ENCODE data around the gene CDC42BPA. TPM values are rescaled to one million over a fixed set of nuclear protein-coding genes. Genes with fewer than 3 reads are reported as not detected.
"Not testable (repeated sequence)": the region's sequence is repeated elsewhere in the genome, so short reads cannot be mapped to it uniquely, and the experiment has no call there.

CDC42BPA gene
- total and polyA plus RNA-seq, 2 experiments from 2014 or later = 25.1 to 25.2 TPM

GRCh38 chr1:227343206-227343605 is 24.9 kb upstream of the CDC42BPA start:
- no peak for DNase-seq (ENCODE audit: low read depth in 1 of 2, low spot score in 1 of 2)
- H3K36me3 ChIP-seq = no peaks in the 10 kb centered on the region
- no peaks in the 10 kb centered on the region for H3K27me3 ChIP-seq
- no peaks in the 10 kb centered on the region for H3K4me1 ChIP-seq (ENCODE audit: low read depth)
- TF ChIP-seq CTCF (IDR thresholded peaks at IDR 0.05; ENCODE audit: low read depth, low read length) = no peak
- H3K4me3 ChIP-seq = no peak overlapping the region
- no peak overlapping the region for H3K27ac ChIP-seq
- no peaks in the 10 kb centered on the region for H3K9me3 ChIP-seq (ENCODE audit: low read depth)

- H3K36me3 ChIP-seq = no peaks in the 10 kb centered on the region
- no peak overlapping the region for H3K27ac ChIP-seq
- no peak for TF ChIP-seq CTCF (IDR thresholded peaks at IDR 0.05; ENCODE audit: low read depth, low read length)
- H3K9me3 ChIP-seq (ENCODE audit: low read depth) = no peaks in the 10 kb centered on the region
- no peak overlapping the region for H3K4me3 ChIP-seq
- no peak for DNase-seq (ENCODE audit: low read depth in 1 of 2, low spot score in 1 of 2)
- no peaks in the 10 kb centered on the region for H3K27me3 ChIP-seq
- no peaks in the 10 kb centered on the region for H3K4me1 ChIP-seq (ENCODE audit: low read depth)
Measured at GRCh38 chr1:227342075-227342829, 24.0 kb upstream of the CDC42BPA start.

GRCh38 chr1:227336136-227336535 is 17.8 kb upstream of the CDC42BPA start:
- not testable (repeated sequence) for H3K36me3 ChIP-seq; H3K4me3 ChIP-seq; DNase-seq (ENCODE audit: low read depth in 1 of 2, low spot score in 1 of 2)

GRCh38 chr1:227335242-227336020 is 17.1 kb upstream of the CDC42BPA start:
- TF ChIP-seq CTCF (IDR thresholded peaks at IDR 0.05; ENCODE audit: low read depth, low read length) = no peak
- DNase-seq (ENCODE audit: low read depth in 1 of 2, low spot score in 1 of 2) = no peak
- Histone ChIP-seq H3K9me3 (ENCODE audit: low read depth) (no peaks in the 10 kb centered on the region), H3K27me3 (no peaks in the 10 kb centered on the region), H3K27ac (no peak overlapping the region), H3K4me1 (ENCODE audit: low read depth) (no peaks in the 10 kb centered on the region), H3K36me3 (no peaks in the 10 kb centered on the region), H3K4me3 (no peak overlapping the region)

More at GRCh38 chr1:227336136-227336535, 17.8 kb upstream of the CDC42BPA start:
- H3K27me3 ChIP-seq; H3K4me1 ChIP-seq (ENCODE audit: low read depth); H3K27ac ChIP-seq; H3K9me3 ChIP-seq (ENCODE audit: low read depth): not testable (repeated sequence)

GRCh38 chr1:227333423-227333822 is 15.1 kb upstream of the CDC42BPA start:
- Histone ChIP-seq H3K4me1 (ENCODE audit: low read depth) (no peaks in the 10 kb centered on the region), H3K4me3 (no peak overlapping the region), H3K27me3 (no peaks in the 10 kb centered on the region), H3K9me3 (ENCODE audit: low read depth) (no peaks in the 10 kb centered on the region), H3K27ac (no peak overlapping the region), H3K36me3 (no peaks in the 10 kb centered on the region)
- TF ChIP-seq CTCF (IDR thresholded peaks at IDR 0.05; ENCODE audit: low read depth, low read length) = no peak
- no peak for DNase-seq (ENCODE audit: low read depth in 1 of 2, low spot score in 1 of 2)

Data from cardiac muscle cell (in vitro differentiated cells and primary cell).